ENCODE results near the gene SH3TC1.

Gene SH3TC1

GRCh38 chr4:8247047-8247930 is 48.2 kb downstream of the SH3TC1 start:
- no peak for DNase-seq

GRCh38 chr4:8248091-8248490 is 49.0 kb downstream of the SH3TC1 start:
- no peak for DNase-seq

- DNase-seq, result no peak
Measured at GRCh38 chr4:8250227-8250626, 51.1 kb downstream of the SH3TC1 start.

GRCh38 chr4:8250637-8251036 is 51.5 kb downstream of the SH3TC1 start:
- DNase-seq, result no peak

- DNase-seq, result no peak
Measured at GRCh38 chr4:8251110-8251883, 52.2 kb downstream of the SH3TC1 start.

GRCh38 chr4:8252301-8253173 is 53.4 kb downstream of the SH3TC1 start:
- no peak for DNase-seq

- DNase-seq, result no peak
Measured at GRCh38 chr4:8254076-8254475, 55.0 kb downstream of the SH3TC1 start.

- no peak for DNase-seq
Measured at GRCh38 chr4:8255698-8256441, 56.8 kb downstream of the SH3TC1 start.

GRCh38 chr4:8257854-8258253 is 58.8 kb downstream of the SH3TC1 start:
- no peak for DNase-seq

- DNase-seq, result peak in 1 of 2 donors; percentile 51
Measured at GRCh38 chr4:8258552-8259212, 59.6 kb downstream of the SH3TC1 start.

GRCh38 chr4:8259743-8260430 is 60.8 kb downstream of the SH3TC1 start:
- no peak for DNase-seq

- peak in 1 of 2 donors; percentile 11 for DNase-seq
Measured at GRCh38 chr4:8260656-8261111, 61.6 kb downstream of the SH3TC1 start.

- DNase-seq, result peak in 1 of 2 donors; percentile 38
Measured at GRCh38 chr4:8261851-8262535, 62.9 kb downstream of the SH3TC1 start.

GRCh38 chr4:8262637-8263322 is 63.7 kb downstream of the SH3TC1 start:
- no peak for DNase-seq

GRCh38 chr4:8263397-8263796 is 64.3 kb downstream of the SH3TC1 start:
- DNase-seq, result no peak

GRCh38 chr4:8264106-8264505 is 65.0 kb downstream of the SH3TC1 start:
- DNase-seq, result no peak

GRCh38 chr4:8265171-8265929 is 66.3 kb downstream of the SH3TC1 start:
- DNase-seq, result no peak

- no peak for DNase-seq
Measured at GRCh38 chr4:8266088-8266487, 67.0 kb downstream of the SH3TC1 start.

GRCh38 chr4:8266508-8266907 is 67.4 kb downstream of the SH3TC1 start:
- DNase-seq, result no peak

Data from bone marrow (tissue), 2 donors.